GM12878 (cell line): Measurements from ENCODE around the gene MYO16.

Source experiments
- BRCA1 ChIP-seq: IDR thresholded peaks from 2 replicates; pipeline ENCODE4 v1.6.1; 2011; ENCODE audit warnings: low read depth, low read length, improper control_type of control experiment
- GABPA ChIP-seq: IDR thresholded peaks from 2 replicates; pipeline ENCODE4 v1.6.1; 2014; ENCODE audit warnings: antibody characterized with exemption, low read depth, mild to moderate bottlenecking, inconsistent platforms
- HDAC6 ChIP-seq: fragments of 200-600 bp; sonication (generic); IDR thresholded peaks from one replicate; pipeline ENCODE4 v1.8.0; 2017; ENCODE audit warnings: antibody characterized with exemption; ENCODE audit not compliant: unreplicated experiment
- MTA3 ChIP-seq: IDR thresholded peaks from 2 replicates; pipeline ENCODE4 v1.6.1; 2012; ENCODE audit warnings: low read length, inconsistent platforms, borderline replicate concordance
- PAX8 ChIP-seq: fragments of 450-650 bp; IDR thresholded peaks from 2 replicates; pipeline ENCODE4 v1.6.1; 2017; ENCODE audit warnings: mild to moderate bottlenecking, moderate library complexity
- POLR2A ChIP-seq: IDR thresholded peaks from 2 replicates; pipeline ENCODE4 v1.6.1; 2011; ENCODE audit warnings: low read depth, mild to moderate bottlenecking, low read length
- RBBP5 ChIP-seq: fragments of 200-600 bp; sonication (generic); conservative IDR thresholded peaks from 2 replicates; pipeline ENCODE4 v1.6.1; 2016
- RCOR1 ChIP-seq: conservative IDR thresholded peaks from 2 replicates; pipeline ENCODE4 v1.6.1; 2012; ENCODE audit warnings: low read depth, low read length, improper control_type of control experiment
- YY1 ChIP-seq: IDR thresholded peaks from 2 replicates; pipeline ENCODE4 v1.6.1; 2011; ENCODE audit warnings: low read depth, mild to moderate bottlenecking, low read length
- ZNF274 ChIP-seq: IDR thresholded peaks from one replicate; pipeline ENCODE4 v1.8.0; 2011; ENCODE audit not compliant: insufficient read length, insufficient read depth
- TF ChIP-seq, protein P1 (sequence below), 3 experiments: IDR thresholded peaks in 2 of 3; conservative IDR thresholded peaks in 1 of 3; 2 replicates each; pipeline ENCODE4 v1.5.1; 2011; ENCODE audit warnings: low read depth in 3 of 3, low read length in 3 of 3, mild to moderate bottlenecking in 3 of 3, control low read depth in 2 of 3, moderate library complexity in 2 of 3, inconsistent platforms in 1 of 3, mixed read lengths in 1 of 3; ENCODE audit not compliant: control insufficient read depth in 2 of 3, insufficient read depth in 1 of 3; ENCODE audit errors: extremely low read depth in 1 of 3
- TF ChIP-seq, protein P2 (sequence below): IDR thresholded peaks from 2 replicates; pipeline ENCODE4 v1.6.1; 2012; ENCODE audit warnings: low read depth, low read length, improper control_type of control experiment

DNA sequence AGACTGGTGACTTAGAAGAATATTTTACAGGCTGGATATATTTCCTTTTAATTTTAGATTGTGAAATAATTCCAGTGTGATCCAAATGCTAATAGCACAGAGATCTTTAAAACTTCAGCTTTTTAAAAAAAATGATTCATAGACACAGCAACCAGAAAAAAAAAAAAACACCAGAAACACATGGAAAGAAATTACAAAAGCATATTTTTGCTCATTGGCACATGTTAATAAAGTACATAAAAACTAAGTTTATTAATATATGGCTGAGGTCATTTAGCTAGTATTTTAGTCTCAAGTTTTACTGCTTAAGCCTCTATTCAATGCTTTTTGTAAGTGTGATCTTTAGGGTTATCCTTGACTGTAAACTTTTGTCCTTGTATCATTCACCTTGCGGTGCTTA is 577 bp downstream of the MYO16 start:
- TF ChIP-seq, protein P1, sequence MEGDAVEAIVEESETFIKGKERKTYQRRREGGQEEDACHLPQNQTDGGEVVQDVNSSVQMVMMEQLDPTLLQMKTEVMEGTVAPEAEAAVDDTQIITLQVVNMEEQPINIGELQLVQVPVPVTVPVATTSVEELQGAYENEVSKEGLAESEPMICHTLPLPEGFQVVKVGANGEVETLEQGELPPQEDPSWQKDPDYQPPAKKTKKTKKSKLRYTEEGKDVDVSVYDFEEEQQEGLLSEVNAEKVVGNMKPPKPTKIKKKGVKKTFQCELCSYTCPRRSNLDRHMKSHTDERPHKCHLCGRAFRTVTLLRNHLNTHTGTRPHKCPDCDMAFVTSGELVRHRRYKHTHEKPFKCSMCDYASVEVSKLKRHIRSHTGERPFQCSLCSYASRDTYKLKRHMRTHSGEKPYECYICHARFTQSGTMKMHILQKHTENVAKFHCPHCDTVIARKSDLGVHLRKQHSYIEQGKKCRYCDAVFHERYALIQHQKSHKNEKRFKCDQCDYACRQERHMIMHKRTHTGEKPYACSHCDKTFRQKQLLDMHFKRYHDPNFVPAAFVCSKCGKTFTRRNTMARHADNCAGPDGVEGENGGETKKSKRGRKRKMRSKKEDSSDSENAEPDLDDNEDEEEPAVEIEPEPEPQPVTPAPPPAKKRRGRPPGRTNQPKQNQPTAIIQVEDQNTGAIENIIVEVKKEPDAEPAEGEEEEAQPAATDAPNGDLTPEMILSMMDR (IDR thresholded peaks at IDR 0.05 in 2 of 3, conservative IDR thresholded peaks at IDR 0.05 in 1 of 3; ENCODE audit: control insufficient read depth in 2 of 3, extremely low read depth in 1 of 3, insufficient read depth in 1 of 3, low read depth in 3 of 3, low read length in 3 of 3) = no peak
- no peak for TF ChIP-seq POLR2A
- TF ChIP-seq, protein P2, sequence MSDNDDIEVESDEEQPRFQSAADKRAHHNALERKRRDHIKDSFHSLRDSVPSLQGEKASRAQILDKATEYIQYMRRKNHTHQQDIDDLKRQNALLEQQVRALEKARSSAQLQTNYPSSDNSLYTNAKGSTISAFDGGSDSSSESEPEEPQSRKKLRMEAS = no peak
- TF ChIP-seq MTA3 = no peak
- no peak for TF ChIP-seq BRCA1
- TF ChIP-seq PAX8 = no peak
- no peak for TF ChIP-seq ZNF274
- no peak for TF ChIP-seq YY1
- TF ChIP-seq RBBP5 = no peak
- TF ChIP-seq HDAC6 = no peak
- no peak for TF ChIP-seq GABPA
- no peak for TF ChIP-seq RCOR1
